Right forelimb (tissue), 1 donor: ENCODE results near the gene AGPAT1.
A peak's percentile ranks its signal among the peaks of the same experiment; 100 is the strongest.
"Not testable (repeated sequence)": the region's sequence is repeated elsewhere in the genome, so short reads cannot be mapped to it uniquely, and the experiment has no call there.

Source experiments
- DNase-seq: peaks from one replicate; pipeline ENCODE4 v3.0.0-alpha.2; 2018

AGPAT1 gene

GRCh38 chr6:32198345-32198696, 22.4 kb upstream of the AGPAT1 start:
- DNase-seq = no peak

- DNase-seq = no peak
These were observed 21.1 kb upstream of the AGPAT1 start for GRCh38 chr6:32196682-32197616.

- DNase-seq = peak; percentile 94
These were observed 20.2 kb upstream of the AGPAT1 start for GRCh38 chr6:32195902-32196681.

- DNase-seq = peak; percentile 100
These were observed 19.7 kb upstream of the AGPAT1 start for GRCh38 chr6:32195652-32195901.

- DNase-seq = no peak
These were observed 19.2 kb upstream of the AGPAT1 start for GRCh38 chr6:32194825-32195651.

- DNase-seq = no peak
These were observed 18.5 kb upstream of the AGPAT1 start for GRCh38 chr6:32194388-32194787.

- DNase-seq = not testable (repeated sequence)
These were observed 17.2 kb upstream of the AGPAT1 start for GRCh38 chr6:32193096-32193495.

- no peak for DNase-seq
These were observed 16.7 kb upstream of the AGPAT1 start, which contains the start of gene GPSM3 for GRCh38 chr6:32192608-32193039. GPSM3 (minus strand) TSS chr6:32192643; CDS start chr6:32192513, 130 bp downstream.

GRCh38 chr6:32191696-32192607, 16.1 kb upstream of the AGPAT1 start:
- DNase-seq = no peak

GRCh38 chr6:32190911-32191677, 15.2 kb upstream of the AGPAT1 start:
- no peak for DNase-seq

GRCh38 chr6:32190054-32190851, 14.4 kb upstream of the AGPAT1 start, which contains the start of gene PBX2:
PBX2 (minus strand) TSS chr6:32190202; CDS start chr6:32189915, 287 bp downstream.
- peak; percentile 94 for DNase-seq

GRCh38 chr6:32189742-32190053, 13.8 kb upstream of the AGPAT1 start:
- DNase-seq = no peak

GRCh38 chr6:32189069-32189741, 13.3 kb upstream of the AGPAT1 start:
- DNase-seq = no peak

- no peak for DNase-seq
These were observed 12.6 kb upstream of the AGPAT1 start for GRCh38 chr6:32188381-32189068.

GRCh38 chr6:32187725-32188380, 12.0 kb upstream of the AGPAT1 start:
- DNase-seq = not testable (repeated sequence)

GRCh38 chr6:32187009-32187709, 11.3 kb upstream of the AGPAT1 start:
- no peak for DNase-seq

- not testable (repeated sequence) for DNase-seq
These were observed 10.4 kb upstream of the AGPAT1 start for GRCh38 chr6:32186151-32186840.
